Measurements from ENCODE around the gene FILIP1. TPM values are rescaled to one million over a fixed set of nuclear protein-coding genes. Genes with fewer than 3 reads are reported as not detected.

Gene FILIP1
- total and polyA plus RNA-seq, 2 of the 4 experiments (the other 2 are of a cell fraction), result under 0.01 to 0.03 TPM

- Histone ChIP-seq H2BK15ac (ENCODE audit: low read depth, low read length) (no peak overlapping the region), H3K9me1 (ENCODE audit: insufficient read depth, low read length) (no peaks in the 10 kb centered on the region), H3K4me2 (ENCODE audit: low read depth, low read length) (no peak overlapping the region), H3K9me3 (ENCODE audit: control insufficient read depth, insufficient read depth, low read length) (no peaks in the 10 kb centered on the region), H4K5ac (ENCODE audit: low read depth, low read length) (no peak overlapping the region), H3K4ac (ENCODE audit: low read depth, low read length) (no peak overlapping the region), H2AFZ (replicated peaks; ENCODE audit: low read length, poor library complexity) (no peak overlapping the region), H4K8ac (ENCODE audit: low read depth in 2 of 2, low read length in 2 of 2) (no peak overlapping the region), H2BK5ac (ENCODE audit: low read depth, low read length, poor library complexity, severe bottlenecking) (no peak overlapping the region), H2AK9ac (replicated peaks; ENCODE audit: low read depth, low read length, poor library complexity) (no peak overlapping the region), H3K4me1 (ENCODE audit: control insufficient read depth, insufficient read depth, low read length) (peaks cover 1% of the 10 kb centered on the region; the same call in 1 of the 2 replicates), H3K14ac (replicated peaks; ENCODE audit: low read depth, low read length) (no peak overlapping the region), H3K27me3 (ENCODE audit: control insufficient read depth, insufficient read depth, low read length) (no peaks in the 10 kb centered on the region), H2BK120ac (ENCODE audit: low read depth, low read length) (no peak overlapping the region), H4K20me1 (ENCODE audit: insufficient read depth, low read length) (no peaks in the 10 kb centered on the region), H3K18ac (ENCODE audit: low read depth, low read length) (no peak overlapping the region), H2BK20ac (ENCODE audit: low read depth, low read length) (no peak overlapping the region), H3K79me1 (ENCODE audit: low read depth in 1 of 2, low read length in 2 of 2) (no peaks in the 10 kb centered on the region), H3K23ac (ENCODE audit: low read depth, low read length) (no peak overlapping the region), H4K91ac (ENCODE audit: insufficient read depth, low read depth, low read length) (no peak overlapping the region), H3K9ac (ENCODE audit: low read depth, low read length) (no peak overlapping the region), H3K27ac (ENCODE audit: insufficient read depth, low read length) (no peak overlapping the region), H2AK5ac (ENCODE audit: low read depth, low read length) (no peak overlapping the region), H3K36me3 (ENCODE audit: control insufficient read depth, insufficient read depth, low read length) (no peaks in the 10 kb centered on the region), H3K56ac (ENCODE audit: extremely low read depth, insufficient read depth, low read length) (no peak overlapping the region), H3K4me3 (ENCODE audit: insufficient read depth, low read depth, low read length) (no peak overlapping the region)
- ChIA-PET POLR2A (ENCODE audit: unreplicated experiment) (no interaction called here), CTCF (no interaction called here)
- in situ Hi-C loops (cut with MboI; ENCODE audit: low sequenced_read_pairs) (no loop called here), dilution Hi-C loops (cut with HindIII; ENCODE audit: low sequenced_read_pairs, unreplicated experiment) (no loop called here), intact Hi-C loops (cut with micrococcal nuclease) (no loop called here)
- TF ChIP-seq CEBPB (IDR thresholded peaks at IDR 0.05; ENCODE audit: low read depth, low read length) (no peak), MAFK (IDR thresholded peaks at IDR 0.05; ENCODE audit: low read depth, low read length) (no peak), SMC3 (IDR thresholded peaks at IDR 0.05; ENCODE audit: low read depth, low read length) (no peak)
- TF ChIP-seq, protein P1, sequence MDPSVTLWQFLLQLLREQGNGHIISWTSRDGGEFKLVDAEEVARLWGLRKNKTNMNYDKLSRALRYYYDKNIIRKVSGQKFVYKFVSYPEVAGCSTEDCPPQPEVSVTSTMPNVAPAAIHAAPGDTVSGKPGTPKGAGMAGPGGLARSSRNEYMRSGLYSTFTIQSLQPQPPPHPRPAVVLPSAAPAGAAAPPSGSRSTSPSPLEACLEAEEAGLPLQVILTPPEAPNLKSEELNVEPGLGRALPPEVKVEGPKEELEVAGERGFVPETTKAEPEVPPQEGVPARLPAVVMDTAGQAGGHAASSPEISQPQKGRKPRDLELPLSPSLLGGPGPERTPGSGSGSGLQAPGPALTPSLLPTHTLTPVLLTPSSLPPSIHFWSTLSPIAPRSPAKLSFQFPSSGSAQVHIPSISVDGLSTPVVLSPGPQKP (IDR thresholded peaks at IDR 0.05; ENCODE audit: borderline replicate concordance, low read depth, low read length), result no peak
- DNase-seq (no peak), ATAC-seq (ENCODE audit: low read depth) (no peak)
- no CpG with 5 or more reads among the region's 4 CpGs for WGBS, 2 experiments (ENCODE audit: extremely low coverage in 2 of 2, insufficient read length in 1 of 2)
- no TSS peak for BruUV-seq (replicated peaks)
Measured at GRCh38 chr6:75501756-75502155, 8.2 kb upstream of the FILIP1 start.

Measured in IMR-90 (cell line).